Right kidney (tissue), 1 donor: Measurements from ENCODE around the gene PALMD.

ENCODE experiments used
- DNase-seq: peaks from one replicate; pipeline ENCODE4 v3.0.0-alpha.2; 2016

The PALMD gene

DNA sequence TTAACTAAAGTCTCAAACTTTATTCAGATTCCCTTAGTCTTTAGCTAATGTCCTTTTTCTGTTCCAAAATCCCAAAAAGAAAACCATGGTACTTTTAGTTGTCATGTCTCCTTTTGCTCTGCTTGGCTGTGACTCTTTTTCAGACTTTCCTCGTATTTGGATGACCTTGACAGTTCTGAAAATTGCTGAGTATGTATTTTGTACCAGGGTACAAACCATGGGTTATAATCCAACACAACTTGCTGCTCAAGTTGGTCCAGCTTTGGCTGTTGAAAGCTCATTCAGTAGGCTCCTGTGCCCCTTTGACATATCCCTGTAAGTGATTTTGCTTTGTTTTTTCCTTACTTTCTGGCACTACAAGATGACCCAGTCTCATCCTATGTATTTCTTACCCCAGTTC is 51.7 kb downstream of the PALMD start:
- no peak for DNase-seq

DNA sequence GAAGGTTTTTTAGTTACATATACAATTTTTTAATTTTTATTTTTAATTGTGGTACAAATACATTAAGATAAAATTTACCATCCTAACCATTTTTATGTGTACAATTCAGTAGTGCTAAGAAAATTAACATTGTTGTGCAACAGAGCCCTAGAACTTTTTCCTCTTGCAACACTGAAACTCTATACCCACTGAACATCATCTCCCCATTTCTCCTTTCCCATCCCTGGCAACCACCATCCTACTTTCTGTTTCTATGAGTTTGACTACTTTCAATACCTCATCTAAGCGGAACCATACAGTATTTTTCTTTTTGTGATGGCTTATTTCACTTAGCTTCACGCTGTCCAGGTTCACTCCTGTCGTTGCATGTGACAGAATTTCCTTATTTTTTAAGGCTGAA is 54.1 kb downstream of the PALMD start:
- no peak for DNase-seq

DNA sequence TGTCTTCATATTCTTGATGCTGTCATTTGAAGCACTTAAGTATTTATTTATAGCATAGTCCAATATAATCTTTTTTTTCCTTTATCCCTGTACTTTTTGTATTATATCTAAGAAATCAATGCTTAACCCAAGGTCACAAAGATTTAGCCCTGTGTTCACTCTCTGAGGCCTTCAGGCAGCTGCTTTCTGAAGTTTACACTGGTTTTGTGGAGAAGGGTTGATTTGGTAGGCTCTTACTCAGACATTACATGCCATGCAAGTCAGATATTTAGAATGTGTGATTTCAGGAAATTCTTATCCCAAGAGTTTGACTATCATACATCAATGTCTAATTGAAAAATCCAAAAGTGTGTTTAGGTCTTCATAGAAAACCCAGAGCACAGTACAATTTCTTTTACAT is 56.3 kb downstream of the PALMD start:
- DNase-seq = no peak

DNA sequence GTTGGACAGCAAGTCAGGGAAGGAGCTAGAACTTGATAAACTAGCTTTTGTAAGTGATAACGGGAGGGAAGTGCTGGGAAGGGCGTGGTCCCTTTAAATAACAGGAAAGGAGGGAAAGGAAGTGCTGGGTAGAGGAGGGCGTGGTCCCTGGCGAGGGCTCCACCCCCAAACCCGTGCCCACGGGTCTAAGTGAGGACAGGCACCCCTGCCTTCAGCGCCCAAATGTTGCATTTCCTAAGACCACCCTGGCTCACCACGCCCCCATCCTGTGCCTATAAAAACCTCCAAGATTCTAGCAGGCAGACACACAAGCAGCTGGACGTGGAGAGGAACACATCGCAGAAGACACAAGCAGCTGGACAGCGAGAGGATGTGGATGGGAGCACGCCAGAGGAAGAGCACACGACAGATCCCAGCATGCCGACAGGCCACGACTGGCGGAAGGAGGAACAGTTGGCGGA is 58.5 kb downstream of the PALMD start:
- DNase-seq = no peak

DNA sequence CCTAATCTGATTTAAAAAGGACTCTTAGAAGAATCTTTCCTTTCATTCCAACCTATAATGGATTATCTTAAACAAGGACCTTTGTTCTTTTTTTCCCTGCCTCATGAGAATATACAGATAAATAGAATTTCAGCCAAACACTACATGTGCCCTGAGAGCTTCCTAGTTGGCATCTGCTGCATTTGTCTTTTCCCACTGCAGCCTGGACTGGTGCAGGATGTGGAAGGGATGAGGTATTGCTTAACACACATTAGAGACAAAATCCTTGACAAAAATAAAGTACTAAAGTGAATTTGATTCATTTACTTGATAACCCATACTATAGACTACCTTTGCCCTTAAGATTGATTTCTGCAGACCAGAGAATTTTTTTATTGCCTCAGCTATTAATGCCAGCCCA is 59.5 kb downstream of the PALMD start:
- DNase-seq = no peak

DNA sequence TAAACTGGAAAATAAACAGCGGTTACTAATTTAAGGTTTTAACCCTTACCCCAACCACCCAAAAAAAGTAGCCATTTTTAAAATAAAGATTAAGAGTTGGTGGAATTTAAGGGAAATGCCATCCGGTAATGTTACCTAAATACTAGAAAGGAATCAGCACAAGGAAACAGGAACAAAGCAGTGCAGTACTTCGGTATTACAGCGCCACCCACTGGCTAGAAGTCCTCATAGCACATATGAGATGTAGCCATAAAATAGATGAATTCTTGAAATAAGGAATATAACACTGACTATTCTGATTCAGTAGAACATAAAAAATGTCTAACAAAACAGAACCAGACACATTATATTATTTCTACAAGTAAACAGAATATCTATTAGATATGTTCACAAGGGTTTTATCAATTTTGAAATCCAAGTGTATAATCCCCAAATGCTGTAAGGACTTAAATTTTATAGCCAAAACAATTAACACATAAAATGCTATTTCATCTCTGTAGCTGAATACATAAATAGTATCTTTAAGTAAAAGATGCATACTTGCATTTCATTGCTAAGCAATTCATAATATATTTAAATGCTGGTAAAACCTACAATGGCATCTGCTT is 61.7 kb downstream of the PALMD start:
- no peak for DNase-seq

DNA sequence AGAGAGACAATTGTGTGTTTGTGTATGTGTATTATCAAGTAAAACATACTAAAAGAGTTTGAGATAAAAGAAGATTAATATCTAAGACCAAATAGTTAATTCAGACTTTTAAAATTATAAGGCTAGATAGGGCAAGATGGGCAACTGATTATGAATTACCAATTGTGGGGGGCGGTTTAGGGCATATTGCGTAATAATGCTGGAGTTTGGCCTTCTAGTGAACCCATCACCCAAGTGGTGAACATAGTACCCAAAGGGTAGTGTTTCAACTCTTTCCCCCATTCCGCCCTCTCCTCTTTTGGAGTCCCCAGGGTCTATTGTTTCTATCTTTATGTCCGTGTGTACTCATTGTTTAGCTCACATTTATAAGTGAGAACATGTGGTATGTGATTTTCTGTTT is 65.1 kb downstream of the PALMD start:
- DNase-seq = no peak

DNA sequence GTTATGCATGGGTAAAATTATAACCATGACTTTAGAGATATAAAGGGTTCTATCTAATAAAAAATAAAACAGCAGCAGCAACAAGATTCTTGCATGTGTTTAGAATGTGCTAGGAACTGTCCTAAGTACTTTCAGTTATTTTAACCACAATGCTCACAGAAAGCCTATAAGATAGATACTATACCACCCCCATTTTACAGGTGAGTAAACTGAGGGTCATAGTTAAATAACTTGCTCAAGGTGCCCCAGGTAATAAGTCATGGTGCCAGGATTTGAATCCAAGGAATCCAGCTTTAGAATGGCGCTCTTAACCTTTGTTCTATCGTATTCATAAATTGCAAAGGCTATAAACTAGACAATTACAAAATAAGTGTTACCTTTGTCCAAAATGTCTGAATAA is 67.1 kb downstream of the PALMD start:
- no peak for DNase-seq

DNA sequence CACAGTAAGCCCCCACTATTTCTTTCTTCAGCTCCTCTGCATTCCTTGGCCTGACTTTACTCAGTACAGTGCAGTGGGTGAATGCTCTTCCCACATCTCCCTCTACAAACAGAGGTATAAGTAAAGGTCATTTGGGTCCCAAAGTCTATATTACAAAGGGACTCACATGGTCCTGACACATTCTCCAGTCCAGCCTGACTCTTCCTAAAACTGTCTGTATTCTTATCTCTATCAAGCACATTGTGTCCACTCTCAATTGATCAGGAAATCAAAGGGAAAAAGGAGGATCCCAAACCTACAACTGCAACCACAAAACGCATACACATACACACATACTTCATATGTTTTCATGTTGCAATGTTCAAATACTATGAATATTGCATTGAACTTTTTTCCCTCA is 71.1 kb downstream of the PALMD start:
- DNase-seq = no peak

DNA sequence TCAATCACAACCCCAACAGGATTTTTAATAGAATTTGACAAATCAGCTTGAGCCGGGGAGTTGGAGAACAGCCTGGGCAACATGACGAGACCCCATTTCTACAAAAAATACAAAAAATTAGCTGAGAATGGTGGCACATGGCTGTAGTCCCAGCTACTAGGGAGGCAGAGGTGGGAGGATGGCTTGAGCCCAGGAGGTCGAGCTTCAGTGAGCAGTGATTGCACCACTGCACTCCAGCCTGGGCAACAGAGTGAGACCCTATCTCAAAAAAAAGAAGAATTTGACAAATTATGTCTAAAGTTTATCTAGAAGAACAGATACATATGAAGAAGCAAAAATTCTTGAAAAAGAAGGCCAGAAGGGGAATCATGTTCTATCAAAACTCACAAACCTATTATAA is 77.3 kb downstream of the PALMD start:
- DNase-seq = no peak

DNA sequence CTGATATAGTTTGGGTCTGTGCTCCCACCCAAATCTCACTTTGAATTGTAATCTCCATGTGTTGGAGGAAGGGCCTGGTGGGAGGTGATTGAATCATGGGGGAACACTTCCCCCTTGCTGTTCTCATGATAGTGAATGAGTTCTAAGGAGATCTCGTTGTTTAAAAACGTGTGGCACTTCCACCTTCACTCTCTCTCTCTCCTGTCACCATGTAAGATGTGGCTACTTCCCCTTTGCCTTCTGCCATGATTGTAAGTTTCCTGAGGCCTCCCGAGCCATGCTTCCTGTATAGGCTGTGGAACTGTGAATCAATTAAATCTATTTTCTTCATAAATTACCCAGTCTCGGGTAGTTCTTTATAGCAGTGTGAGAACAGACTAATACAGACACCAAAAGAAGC is 80.1 kb downstream of the PALMD start:
- no peak for DNase-seq

DNA sequence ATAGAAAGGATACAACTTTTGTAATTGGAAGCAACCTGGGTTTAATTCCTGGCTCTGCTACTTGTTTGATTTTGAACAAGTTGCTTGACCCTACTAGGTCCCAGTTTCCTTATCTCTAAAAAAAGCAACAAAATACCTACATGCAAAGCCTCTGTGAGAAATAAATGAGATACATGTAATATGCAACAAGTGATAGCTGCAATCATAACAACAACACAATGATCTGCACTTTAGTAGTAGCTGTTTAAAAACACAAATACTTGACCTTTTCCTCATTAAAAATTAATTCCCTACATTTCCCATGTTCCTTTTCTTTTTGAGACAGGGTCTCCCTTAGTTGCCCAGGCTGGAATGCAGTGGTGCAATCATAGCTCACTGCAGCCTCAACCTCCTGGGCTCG is 80.5 kb downstream of the PALMD start:
- DNase-seq = no peak

DNA sequence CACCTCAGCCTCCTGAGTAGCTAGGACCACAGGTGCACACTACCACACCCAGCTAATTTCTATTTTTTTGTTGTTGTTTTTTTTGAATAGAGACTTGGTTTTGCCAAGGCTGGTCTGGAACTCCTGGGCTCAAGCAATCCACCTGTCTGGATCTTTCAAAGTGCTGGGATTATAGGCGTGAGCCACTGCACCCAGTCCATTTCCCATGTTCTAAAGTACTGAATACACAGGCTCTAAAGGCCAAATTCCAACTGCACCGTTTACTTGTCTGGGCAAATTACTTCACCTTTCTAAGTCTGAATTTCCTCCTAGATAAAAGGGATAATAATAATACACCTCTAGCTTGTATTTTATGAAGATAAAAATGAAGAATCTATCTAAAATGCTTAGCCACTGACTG is 80.9 kb downstream of the PALMD start:
- no peak for DNase-seq

DNA sequence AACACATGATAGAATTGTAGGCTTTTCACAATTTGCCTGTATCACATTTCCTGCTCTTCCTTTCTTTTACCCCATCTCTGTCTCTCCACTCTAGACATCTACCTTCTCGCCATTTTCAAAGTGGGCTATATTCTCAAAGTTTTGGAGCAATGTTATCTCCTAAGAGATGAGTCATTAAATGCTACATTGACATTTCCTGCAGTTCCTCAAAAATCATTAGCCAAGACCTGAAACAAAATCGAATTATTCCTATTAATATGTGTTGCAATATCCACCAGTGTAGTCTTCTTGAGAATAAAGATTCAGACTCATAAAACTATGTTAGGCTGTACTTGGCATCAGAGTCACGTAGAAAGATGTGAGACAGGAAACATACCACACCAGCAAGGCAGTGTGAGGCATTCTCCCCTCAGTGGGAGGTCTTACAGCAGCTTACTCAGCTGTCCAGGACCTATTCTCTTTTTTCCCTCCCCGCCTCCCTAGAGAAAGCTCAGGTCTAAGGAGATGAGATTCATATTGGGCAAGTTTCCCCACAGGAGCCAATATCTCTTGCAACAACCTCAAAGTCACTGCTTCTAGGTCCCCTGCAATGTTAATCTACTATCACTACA is 81.8 kb downstream of the PALMD start:
- DNase-seq = no peak

DNA sequence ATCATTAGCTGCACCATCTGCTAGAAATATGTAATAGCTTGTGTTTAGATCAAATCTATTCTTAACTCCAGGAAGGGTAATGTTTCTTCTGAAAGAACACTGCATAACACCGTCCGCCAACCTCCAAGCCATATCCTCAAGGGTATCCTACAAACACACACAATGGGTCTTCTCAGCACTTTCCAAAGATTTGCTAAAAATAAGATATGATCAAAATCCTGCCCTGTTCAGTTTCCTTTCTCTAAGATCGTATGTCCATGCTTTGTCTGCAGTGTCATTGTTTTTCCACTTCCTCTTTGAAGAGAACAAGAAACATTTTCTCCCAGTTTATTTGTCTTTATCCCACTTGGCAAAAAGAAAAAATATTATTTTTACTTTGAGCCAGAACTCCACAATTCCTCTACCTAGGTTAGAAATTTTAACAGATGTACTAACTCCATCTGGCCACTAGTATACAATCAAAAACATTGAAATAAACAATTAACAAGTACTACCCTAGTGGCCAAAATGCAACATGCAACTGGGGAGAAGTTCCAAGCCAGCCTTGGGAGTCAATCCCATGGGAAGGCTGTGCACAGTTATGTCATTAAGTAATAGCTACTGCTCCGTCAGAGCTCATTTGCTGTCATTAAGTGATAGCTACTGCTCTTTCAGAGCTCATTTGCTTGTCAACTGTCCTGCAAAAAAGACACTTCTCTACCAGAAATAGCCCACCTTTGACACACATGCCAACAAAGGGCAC is 82.8 kb downstream of the PALMD start:
- DNase-seq = no peak

DNA sequence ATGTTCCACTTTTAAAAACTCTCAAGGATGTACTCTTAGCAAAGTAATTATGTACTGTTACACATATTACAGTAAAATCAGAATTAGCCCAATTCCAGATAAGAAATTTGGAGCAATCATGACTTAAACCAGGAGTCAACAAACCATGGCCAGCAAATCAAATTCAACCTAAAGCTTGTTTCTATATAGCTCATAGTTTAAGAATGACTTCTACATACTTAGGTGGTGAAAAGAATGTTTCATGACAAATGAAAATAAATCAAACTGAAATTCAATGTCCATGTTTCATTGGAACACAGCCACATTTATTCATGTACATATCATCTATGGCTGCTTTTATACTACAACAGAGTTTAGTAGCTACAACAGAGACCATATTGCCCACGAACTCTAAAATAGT is 85.5 kb downstream of the PALMD start:
- DNase-seq = no peak

DNA sequence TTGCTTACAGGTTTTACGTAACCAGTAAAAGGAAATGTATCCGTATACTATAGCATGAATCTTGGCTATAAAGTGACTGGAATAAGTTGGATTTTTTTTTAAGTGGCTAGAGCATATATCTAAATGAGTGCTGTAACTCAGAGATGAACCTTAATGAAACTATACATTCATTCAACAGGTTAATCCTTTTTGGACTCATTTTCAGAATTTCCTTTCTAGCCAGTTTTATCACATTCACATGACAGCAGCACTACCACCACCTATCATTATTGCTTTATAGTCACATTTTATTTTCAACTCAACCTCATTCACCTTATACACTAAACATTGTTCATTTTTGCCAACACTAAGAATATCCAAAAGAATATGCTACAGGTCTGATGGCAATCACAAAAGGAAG is 89.9 kb downstream of the PALMD start:
- DNase-seq = no peak

DNA sequence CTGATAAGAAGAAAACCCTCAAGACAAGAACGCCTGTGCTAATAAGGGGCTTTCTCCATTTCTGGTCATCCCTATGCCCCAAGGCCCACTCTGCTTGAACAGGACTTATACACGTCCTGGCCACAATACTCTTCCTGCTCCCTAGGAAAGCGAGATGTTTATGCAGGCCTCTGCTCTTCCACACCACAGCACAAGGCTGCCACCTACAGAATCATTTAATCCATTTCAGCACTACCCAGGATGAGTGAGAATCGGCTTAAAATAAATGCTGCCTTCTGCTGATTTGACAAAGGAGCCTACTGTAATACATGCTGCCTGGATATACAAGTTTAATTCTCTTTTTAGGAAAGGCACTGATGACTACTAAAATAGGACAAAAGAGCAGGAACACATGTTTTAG is 91.1 kb downstream of the PALMD start:
- DNase-seq = no peak

DNA sequence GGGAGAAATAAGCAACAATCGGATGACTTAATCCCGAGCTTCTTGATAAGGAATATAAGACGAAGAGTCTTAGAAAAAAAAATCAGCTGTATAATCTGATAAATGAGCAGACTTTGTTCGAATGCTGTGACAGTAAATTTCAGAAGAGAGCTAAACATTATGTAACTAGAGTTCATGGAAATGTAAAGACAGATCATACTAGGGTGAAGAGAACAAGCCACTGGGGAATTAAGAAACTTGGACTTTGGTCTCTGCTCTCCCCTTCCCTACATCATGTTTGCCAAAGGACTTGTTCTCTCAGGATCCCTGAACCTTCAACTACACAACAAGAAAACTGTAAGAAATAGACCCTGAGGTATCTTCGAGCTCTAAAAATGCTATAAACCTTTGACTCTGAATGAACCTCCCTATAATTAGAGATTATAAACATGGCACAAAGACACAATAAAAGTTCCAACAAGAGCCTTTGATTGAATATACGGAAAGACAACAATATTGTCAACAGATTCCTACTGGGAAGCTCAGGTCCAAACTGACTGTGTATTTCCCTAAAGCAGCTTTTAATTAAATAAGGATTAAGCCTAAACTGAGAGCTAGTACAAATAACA is 93.0 kb downstream of the PALMD start:
- DNase-seq = no peak

DNA sequence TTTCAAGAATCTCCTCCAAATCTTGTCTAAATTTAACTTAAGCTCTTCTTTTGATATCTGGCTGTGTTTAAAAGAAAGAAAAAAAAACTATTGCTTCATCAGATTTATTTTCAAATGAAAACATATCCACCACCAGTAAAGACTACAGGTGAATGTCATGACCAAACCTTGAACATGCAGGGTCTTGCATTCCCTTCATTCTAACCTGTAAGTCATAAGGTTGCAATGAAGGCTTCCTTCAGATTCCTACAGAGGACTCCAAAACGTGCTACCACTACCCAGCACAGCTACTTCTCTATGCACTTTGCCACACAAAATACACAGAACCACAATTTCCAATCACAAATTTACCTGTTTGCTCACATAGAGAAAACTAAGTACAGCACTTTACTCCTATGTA is 94.2 kb downstream of the PALMD start:
- DNase-seq = no peak
